GM18520 (cell line): ENCODE measurements around the gene CRAMP1.

Experiments
- ATAC-seq: cut with Tn5 transposase; IDR thresholded peaks from one replicate; pipeline ENCODE4 v1.9.1; 2021; ENCODE audit not compliant: unreplicated experiment

The CRAMP1 gene

DNA sequence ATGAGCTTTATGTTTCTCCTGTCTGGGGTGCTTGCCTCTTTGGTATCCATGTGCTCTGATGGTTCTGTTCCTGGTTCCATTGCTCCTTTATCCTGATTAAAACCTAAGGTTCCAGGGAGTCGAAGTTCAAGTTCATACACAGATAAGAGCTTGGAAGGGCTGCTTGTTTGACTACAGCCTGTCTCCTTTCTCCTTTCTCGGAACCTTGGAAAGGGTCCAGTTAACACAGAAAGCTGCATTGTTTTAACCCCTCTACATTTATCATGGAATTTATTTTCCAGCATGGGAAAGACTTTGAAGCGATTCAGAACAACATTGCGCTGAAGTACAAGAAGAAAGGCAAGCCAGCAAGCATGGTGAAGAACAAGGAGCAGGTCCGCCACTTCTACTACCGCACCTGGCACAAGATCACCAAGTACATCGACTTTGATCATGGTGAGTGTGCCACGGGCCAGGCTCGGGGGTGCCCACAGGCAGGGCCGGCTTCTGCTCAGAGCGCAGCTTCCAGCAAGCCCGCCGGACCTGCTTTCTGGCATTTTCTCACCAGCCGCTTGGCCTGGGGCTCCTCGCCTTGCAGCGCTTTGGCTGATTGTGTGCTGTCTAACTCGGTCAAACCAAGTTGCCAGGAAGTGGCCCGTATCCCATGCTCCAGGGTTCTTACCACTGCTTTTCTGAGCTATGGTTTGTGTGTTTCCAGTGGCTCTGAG is 19.9 kb downstream of the CRAMP1 start:
- no peak for ATAC-seq

DNA sequence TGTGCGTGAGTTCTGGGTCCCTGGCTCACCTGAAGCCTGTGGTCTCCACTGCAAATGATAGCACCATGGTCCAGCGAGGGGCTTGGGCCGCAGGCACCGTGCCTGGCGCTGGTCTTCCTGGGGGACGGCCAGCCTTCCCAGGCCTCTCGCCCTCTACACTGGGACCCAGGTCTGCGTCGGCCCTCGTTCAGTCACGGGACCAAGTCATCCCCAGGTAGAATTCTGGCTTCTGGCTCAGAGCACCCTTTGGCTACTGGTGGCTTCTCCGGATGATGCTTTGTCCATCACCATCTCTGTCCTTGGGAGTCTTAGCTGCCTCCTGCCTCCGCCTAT is 20.4 kb downstream of the CRAMP1 start:
- ATAC-seq = no peak

DNA sequence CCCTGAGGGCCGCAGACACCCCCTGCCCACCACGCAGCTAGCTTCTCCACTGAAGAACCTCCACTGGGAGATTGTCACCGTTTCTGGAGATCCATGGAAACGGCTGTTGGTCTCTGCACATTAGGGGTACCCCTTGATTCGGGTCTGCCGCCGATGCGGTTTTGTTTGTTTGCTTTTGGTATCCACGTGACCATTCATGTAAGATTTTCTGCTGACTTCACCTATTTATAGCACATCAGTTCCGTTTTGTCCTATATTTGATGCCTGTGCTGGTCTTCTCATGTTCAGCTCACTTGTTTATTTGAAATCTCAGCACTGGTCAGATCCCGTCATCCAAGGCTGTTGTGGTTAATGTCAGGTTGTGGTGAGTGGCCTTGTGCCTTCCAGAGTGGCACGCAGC is 21.1 kb downstream of the CRAMP1 start:
- no peak for ATAC-seq

DNA sequence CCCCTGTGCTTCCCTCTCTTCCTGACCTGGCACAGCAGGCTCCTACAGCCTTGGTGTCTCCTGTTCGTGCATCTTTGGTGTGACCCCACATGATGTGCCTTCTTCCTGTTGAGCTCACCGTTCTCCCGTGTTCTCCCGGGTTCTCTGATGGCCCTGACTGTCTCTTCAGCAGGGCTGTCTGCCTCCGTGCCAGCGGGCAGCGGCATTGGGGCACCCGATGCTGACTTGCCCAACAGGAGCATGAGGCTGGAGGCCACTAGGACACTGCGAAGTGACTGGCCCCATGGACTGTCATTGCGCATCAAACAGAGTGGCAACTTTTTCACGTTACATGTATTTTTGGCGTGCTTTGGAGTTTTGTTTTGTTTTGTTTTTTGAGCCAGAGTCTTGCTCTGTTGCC is 22.4 kb downstream of the CRAMP1 start:
- ATAC-seq = no peak

DNA sequence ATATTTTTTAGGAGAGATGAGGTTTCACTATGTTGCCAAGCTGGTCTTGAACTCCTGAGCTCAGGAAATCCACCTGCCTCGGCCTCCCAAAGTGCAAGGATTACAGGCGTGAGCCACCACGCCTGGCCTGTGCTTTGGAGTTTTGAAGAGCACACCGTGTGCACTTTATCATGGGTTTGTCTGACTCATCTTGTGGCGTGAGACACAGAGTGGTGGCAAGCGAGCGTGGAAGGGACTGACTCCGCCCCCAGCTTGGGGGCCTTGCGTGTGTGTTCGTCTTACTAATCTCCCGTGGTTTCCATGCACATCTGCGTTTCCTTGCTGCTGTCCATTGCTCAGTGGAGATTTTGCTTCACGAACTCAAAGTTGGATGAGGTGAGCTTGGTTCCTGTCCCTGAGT is 22.9 kb downstream of the CRAMP1 start:
- ATAC-seq = no peak

DNA sequence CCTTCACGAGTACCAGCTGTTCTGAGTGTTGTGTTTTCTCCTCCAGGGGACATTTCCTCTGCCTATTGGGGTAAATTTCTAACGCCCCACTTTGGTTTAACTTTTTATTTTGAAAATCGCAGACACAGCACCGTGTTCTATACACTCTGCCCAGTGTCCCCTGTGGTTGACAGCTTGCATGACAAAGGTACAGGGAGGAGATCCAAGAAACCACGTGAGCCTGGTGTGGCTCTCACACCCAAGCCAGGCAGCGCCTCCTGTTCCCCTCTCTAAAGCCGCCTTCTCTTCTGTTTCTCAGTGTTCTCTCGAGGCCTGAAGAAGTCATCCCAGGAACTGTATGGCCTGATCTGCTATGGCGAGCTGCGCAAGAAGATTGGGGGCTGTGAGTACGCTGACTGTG is 25.4 kb downstream of the CRAMP1 start:
- ATAC-seq = no peak

DNA sequence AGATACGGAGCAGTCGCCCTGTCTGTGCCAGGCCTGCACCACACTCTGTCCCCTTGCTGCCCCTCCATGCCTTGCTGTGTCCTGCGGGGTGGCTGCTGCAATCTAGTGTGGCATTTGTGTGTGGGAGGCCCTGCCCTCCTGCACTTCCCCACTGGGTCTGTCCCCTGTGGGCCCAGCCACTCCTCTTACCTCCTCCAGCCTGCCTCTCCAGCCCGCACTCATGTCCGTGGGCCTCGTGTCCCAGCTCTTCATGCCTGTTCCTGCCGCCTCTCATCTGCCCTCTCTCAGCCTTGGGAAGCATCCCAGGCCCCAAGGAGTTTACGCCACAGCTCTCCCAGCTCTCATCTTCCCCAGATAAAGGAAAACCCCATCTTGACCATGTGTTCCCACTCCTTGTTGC is 26.6 kb downstream of the CRAMP1 start:
- no peak for ATAC-seq

DNA sequence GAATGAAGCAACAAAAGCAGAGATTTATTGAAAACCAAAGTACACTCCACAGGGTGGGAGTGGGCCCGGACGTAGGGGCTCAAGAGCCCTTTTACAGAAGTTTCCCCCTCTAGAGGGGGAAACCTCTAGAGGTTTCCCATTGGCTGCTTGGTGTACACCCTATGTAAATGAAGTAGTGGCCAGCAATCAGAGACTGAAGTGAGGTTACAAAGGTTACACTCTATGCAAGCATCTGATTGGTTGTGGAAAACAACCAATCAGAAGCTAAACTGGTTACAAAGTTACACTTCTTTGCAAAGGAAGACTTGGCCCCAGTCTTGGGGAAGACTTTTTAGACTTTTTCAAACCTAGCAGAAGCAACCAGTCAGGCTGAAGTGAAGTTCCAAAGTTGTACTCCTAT is 27.1 kb downstream of the CRAMP1 start:
- no peak for ATAC-seq

DNA sequence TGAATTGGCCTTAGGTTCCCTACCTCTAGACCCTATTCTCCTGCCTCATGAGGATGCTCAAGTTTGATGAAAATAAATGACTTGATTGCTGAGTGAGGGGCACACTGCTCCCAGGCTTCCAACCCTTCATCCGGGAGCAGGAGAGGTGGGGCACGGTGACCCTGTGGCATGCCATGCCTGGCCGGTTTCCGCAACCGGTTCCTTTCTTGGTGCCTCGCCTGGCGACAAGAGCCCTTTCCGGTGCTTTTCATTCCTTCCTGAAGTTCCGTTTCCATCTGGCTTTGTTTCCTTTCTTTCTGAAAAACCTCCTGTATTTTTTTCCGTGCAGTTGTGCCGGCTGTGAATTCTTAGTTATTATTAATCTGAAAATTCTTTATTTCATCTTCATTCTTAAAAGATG is 27.7 kb downstream of the CRAMP1 start:
- no peak for ATAC-seq

DNA sequence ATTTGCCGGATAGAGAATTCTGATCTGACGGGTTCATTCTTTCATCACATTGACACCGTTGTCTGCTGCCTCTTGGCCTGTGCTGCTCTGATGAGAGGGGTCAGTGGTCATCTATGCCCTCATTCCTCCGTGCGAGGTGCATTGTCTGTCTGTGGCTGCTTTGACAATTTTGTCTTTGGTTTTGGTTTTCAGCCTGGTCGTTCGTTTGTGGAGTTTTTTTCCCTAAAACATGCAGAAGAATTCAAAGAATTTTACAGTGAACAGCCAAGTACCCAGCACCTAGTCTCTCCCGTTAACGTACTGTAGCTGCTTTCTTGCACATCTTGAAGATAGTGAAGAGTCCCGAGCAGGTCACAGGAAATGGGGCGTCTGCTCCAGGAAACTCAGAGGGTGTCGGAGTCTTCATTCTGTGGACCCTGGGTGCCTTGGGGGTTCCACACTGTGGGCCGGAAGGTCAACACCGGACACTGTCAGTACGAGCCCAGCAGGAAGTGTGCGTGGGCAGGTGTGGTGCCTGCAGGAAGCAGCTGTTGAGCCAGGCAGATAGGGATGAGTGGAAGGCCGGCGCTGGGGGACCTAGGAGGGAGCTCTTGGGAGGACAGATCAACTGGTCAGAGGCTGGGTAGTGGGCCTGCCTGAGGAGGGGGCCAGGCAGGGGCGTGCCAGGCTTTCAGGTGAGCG is 28.2 kb downstream of the CRAMP1 start:
- no peak for ATAC-seq

DNA sequence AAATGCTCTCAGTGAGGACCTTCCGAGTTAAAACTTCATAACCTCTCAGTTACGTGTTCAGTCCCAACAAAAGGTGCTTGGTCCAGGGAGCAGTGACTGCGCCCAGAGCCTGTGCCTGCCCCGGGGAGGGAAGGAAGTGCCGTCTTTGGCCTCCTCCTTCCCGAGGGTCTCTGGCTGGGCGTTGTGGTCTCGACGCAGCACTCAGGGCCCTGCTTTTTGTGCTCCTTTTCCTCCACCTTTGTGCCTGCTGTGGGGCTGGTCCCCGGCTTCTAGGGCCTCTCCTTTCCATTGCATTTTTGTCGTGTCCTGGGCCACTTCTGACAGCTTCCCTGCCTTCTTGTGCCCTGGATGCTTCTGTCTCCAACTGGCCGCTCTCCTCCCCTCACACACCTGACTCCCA is 29.1 kb downstream of the CRAMP1 start:
- ATAC-seq = no peak

DNA sequence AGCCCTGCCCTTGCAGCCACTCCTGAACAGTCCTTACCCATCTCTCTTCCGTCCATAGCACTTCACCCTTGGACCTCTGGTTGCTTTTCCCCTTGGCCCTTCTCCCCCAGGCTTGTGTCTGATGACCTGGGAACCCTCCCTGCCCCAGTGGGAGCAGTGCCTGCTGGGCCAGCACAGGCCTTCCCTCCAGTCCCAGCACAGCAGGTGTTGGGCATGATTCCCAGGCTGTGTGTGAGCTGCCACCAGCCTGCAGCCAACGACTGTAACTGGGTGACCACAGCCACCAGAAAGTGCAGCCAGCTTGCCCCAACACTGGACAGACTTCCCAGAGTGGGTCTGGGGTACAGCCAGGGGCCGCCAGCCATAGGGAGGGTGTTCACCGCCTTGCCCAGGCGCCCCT is 30.0 kb downstream of the CRAMP1 start:
- no peak for ATAC-seq

DNA sequence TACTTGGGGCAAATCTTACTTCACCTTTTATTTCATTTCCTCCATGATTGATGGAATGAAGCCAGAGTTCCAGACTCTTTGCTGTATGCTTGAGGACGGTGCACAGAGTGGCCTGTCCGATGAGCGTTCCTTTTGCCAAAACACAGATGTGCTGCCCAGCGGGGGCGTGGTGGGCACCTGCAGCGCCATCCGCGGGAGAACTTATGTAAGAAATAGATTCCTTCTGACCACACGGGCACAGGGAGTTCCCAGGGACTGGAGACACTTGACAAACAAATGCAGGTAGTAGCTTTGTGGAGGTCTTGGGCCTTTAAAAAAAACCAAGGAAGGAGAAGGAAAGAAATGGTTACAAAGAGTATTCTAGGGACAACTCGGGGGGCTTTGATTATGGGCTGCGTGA is 30.6 kb downstream of the CRAMP1 start:
- ATAC-seq = no peak

DNA sequence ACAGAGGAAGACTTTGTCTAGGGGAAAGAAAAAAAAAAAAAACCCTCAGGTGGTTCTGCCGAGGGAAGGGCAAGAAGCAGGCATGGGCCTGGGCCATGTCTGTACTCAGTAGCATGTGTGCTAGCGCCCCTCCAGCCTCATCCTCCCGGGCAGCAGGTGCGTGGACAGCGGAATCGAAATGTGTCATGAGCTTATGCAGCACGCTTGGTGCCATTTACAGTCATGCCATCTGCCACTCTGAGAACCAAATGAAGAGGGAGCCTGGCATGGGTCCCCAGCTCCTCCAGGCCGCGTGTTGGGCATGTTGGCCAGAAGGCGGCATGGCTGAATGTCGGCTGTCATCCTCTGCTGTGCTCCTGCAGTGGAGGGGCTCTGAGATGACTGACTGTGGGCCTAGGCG is 31.4 kb downstream of the CRAMP1 start:
- no peak for ATAC-seq

DNA sequence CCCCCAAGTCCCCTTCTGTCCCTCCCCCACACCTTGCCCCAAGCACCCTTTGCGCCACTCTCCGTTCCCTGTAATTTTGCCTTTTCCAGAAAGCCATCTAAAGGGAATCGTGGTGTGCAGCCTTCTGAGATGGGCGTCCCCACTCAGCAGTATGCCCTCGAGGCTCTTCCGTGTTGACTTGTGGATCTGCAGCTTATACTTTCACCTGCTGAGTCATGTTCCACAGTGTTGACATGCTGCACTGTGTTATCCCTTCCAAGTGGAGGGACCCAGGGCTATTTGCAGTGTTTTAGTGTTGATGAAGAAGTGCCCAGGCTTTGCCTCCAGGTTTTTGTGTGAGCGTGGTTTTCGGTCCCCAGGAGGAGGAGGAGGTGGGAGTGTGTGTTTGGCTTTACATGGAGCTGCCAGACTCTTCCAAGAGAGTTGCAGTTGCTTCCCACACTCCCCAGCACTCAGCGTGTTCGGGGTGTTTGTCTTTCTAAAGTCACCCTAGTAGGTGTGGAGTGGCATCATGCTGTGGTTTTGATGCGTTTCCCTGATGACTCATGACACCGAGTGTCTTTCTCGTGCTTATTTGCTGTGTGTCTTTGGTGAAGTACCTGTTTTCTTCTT is 33.9 kb downstream of the CRAMP1 start:
- no peak for ATAC-seq

DNA sequence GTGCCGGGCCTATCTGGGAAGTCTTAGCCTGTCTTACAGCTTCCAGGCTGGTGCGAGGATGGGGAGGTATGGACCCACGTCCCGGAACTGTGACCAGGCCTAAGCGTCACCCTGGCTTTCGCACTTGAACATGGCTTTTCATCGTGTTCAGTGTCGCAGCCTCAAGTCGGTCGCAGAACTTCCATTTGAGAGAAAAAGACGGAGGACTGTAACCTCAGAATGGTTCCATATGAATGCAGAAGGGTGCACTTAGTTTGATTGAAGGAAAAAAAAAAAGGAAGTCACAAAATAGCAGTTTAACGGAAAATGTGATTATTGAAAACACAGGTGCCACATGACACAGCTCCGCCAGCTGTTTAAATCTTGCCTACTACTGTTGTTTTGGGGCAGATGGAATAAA is 35.7 kb downstream of the CRAMP1 start:
- ATAC-seq = no peak

DNA sequence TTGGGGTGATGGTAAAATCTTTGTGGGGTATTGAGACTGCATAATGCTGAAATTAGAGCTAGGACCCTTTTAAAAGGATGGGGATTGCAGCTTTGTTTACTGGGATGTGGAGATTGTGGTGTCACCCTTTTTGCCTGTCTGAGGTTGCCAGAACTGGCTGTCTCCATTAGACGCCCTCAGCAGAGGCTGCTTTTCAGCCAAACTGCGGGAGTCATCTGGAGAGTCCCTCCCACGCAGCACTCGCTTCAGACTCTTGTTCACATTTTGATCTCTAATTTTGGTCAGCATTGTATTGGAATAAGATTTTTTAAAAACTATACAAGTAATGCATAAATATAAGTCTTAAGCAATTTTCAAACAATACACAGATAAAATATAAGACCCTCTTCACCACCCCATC is 38.0 kb downstream of the CRAMP1 start:
- no peak for ATAC-seq

DNA sequence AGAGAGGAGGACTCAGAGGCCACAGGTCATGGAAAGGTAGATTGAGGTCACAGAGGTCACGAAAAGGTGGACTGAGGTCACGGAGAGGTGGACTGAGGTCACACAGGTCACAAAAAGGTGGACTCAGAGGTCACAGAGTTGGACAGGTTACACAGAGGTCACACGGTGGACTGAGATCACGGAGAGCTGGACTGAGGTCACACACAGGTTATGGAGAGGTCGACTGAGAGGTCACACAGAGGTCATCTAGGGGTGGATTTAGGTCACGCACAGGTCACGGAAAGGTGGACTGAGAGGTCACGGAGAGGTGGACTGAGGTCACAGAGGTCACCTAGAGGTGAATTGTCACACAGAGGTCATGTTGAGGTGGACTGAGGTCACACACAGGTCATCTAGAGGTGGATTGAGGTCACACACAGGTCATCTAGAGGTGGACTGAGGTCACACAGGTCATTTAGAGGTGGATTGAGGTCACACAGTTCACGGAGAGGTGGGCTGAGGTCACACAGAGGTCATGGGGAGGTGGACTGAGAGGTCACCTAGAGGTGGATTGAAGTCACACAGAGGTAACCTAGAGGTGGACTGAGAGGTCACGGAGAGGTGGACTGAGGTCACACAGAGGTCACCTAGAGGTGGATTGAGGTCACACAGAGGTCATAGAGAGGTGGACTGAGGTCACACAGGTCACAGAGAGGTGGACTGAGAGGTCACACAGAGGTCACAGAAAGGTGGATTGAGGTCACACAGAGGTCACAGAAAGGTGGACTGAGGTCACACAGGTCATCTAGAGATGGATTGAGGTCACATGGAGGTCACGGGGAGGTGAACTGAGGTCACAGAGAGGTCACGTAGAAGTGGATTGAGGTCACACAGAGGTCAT is 39.2 kb downstream of the CRAMP1 start:
- no peak for ATAC-seq

DNA sequence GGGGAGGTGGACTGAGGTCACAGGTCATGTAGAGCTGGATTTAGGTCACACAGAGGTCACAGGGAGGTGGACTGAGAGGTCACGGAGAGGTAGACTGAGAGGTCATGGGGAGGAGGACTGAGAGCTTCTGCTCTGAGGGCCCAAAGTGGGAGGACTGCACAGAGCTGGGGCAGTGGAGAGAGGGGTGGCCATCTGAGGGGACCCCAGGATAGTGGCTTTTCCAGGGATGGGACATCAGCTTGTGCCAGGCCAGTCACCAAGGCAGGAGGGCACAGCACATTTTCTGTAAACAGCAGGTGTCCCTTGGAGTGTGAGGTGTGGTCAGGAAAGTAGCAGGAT is 39.8 kb downstream of the CRAMP1 start:
- no peak for ATAC-seq

DNA sequence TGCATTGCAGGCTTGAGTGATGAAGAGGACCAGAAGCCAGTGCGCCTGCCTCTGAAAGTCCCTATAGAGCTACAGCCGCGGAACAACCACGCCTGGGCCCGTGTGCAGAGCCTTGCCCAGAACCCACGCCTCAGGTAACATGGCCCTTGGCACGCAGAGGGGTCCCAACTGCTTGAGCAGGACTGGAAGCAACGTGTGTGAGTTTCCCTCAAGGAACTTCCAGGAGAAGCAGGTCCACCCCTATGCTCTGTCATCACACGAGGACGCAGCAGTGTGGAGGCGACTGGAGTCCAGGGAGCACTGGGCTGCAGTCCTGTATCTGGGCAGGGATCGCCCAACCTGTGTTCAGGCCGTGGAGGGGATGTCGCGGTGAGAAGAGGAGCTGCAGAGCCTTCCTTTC is 40.9 kb downstream of the CRAMP1 start:
- no peak for ATAC-seq

DNA sequence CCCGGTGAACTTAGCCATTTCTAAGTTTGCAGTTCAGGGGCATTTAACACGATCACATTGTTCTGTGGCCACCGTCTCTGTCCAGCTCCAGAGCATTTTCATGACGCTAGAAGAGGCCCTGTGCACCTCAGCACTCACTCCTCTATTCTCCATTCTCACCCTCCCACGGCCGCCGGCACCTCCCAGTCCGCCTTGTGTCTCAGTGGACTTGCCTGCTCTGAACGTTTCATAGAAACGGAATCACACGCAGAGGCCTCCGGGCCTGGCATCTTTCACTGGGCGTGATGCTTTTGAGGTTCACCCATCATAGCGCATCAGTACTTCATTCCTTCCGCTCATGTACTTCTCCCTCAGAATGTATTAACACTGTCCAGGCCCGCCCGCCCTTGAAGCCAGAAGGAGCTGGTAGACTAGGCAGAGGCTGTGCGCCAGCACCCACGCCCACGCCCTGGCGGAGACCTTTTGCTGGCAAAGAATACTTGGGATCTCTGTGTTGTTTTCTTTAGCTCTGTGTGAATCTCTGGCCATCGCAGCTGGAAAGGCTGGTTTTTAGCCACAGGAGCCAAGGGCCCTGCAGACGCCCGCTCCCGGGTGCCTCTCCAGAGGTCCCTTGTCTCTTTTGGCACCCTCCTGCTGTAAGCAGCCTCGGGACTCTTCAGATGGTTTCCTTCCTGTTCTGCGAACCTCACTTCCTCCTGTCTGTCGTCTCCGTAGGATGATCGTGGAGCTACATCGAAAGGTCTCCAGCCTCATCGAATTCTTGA is 42.5 kb downstream of the CRAMP1 start:
- no peak for ATAC-seq
